Transverse colon (tissue), 4 donors: Measurements from ENCODE around the gene MAGEA11.
"Not testable (repeated sequence)": the region's sequence is repeated elsewhere in the genome, so short reads cannot be mapped to it uniquely, and the experiment has no call there.

Source experiments
- EP300 ChIP-seq: sonication (generic); formaldehyde crosslinking; IDR thresholded peaks from one replicate; pipeline ENCODE4 v1.6.1; 2017; ENCODE audit warnings: antibody characterized with exemption, low read depth
- POLR2A ChIP-seq: fragments of 450-650 bp; IDR thresholded peaks from one replicate; pipeline ENCODE4 v1.6.1; 2016; ENCODE audit warnings: antibody characterized with exemption, mild to moderate bottlenecking, moderate library complexity
- POLR2AphosphoS5 ChIP-seq, 3 donors: sonication (generic); formaldehyde crosslinking; IDR thresholded peaks; one replicate each; pipeline ENCODE4 v1.6.1; 2016; ENCODE audit warnings: antibody characterized with exemption in 3 of 3
- TF ChIP-seq, protein P1 (sequence below), 5 experiments: fragments of 200-600 bp in 3 of 5; fragments of 450-650 bp in 2 of 5; sonication (generic) in 3 of 5; IDR thresholded peaks; 1 replicate in 2 of 5; 2 replicates in 3 of 5; pipeline ENCODE4 v1.5.1; 2016 to 2017; ENCODE audit warnings: antibody characterized with exemption in 5 of 5, inconsistent platforms in 3 of 5, mild to moderate bottlenecking in 2 of 5, moderate library complexity in 1 of 5

DNA sequence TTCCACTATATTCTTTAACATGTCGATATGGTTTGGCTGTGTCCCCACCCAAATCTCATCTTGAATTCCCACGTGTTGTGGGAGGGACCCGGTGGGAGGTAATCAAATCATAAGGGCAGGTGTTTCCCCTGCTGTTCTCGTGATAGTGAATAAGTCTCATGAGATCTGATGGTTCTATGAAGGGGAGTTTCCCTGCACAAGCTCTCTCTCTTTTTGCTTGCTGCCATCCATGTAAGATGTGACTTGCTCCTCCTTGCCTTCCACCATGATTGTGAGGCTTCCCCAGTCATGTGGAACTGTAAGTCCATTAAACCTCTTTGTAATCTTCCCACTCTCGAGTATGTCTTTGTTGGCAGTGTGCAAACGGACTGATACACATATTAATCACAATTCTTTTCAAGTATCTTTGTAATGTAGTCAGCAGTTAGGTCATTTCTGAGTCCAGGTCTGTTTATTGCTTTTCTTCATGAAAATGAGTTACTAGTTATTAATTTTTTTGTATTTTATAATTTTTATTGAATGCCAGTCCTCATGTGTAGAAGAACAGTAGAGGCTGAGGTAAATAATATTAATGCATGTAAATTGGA is 19.1 kb upstream of the MAGEA11 start:
- TF ChIP-seq, protein P1, sequence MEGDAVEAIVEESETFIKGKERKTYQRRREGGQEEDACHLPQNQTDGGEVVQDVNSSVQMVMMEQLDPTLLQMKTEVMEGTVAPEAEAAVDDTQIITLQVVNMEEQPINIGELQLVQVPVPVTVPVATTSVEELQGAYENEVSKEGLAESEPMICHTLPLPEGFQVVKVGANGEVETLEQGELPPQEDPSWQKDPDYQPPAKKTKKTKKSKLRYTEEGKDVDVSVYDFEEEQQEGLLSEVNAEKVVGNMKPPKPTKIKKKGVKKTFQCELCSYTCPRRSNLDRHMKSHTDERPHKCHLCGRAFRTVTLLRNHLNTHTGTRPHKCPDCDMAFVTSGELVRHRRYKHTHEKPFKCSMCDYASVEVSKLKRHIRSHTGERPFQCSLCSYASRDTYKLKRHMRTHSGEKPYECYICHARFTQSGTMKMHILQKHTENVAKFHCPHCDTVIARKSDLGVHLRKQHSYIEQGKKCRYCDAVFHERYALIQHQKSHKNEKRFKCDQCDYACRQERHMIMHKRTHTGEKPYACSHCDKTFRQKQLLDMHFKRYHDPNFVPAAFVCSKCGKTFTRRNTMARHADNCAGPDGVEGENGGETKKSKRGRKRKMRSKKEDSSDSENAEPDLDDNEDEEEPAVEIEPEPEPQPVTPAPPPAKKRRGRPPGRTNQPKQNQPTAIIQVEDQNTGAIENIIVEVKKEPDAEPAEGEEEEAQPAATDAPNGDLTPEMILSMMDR (IDR thresholded peaks at IDR 0.05) = not testable (repeated sequence)
- not testable (repeated sequence) for TF ChIP-seq POLR2AphosphoS5 (IDR thresholded peaks at IDR 0.05); POLR2A; EP300
